ENCODE data around the gene CRYBG1. TPM values are rescaled to one million over a fixed set of nuclear protein-coding genes. Genes with fewer than 3 reads are reported as not detected.

The CRYBG1 gene
- total and polyA plus RNA-seq, 2 experiments from 2014 or later: 3.2 to 10.0 TPM

DNA sequence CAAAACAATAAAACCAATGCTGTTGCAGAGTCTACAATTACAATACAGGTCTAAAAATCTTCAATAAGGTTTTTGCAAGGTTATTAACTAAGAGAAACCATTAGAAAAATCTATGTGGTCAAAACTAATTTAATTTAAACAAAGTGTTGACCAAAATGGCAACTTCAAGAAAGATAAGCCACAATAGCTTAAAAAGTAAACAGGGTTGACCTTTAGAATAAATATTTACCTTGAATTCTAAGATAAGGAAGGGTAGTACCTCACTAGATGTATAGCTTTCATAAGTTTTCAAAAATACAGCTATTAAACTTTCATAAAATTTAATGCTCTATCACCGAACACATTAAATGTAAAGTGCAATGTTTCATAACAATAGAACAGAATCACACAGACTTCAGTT lies 257.3 kb downstream of the CRYBG1 start:
- Histone ChIP-seq H3K4me1 (ENCODE audit: insufficient read depth) (peaks cover 4% of the 10 kb centered on the region), H2AFZ (no peak overlapping the region), H4K20me1 (ENCODE audit: insufficient read depth, poor library complexity, severe bottlenecking) (no peaks in the 10 kb centered on the region), H3K27ac (no peak overlapping the region), H3K9me2 (replicated peaks; ENCODE audit: insufficient read depth) (no peaks in the 10 kb centered on the region), H3K4me2 (no peak overlapping the region), H3K36me3 (replicated peaks; ENCODE audit: insufficient read depth, low read depth) (no peaks in the 10 kb centered on the region), H3K9me3 (ENCODE audit: low read depth) (no peaks in the 10 kb centered on the region), H3K27me3 (no peaks in the 10 kb centered on the region), H3K4me3 (no peak overlapping the region), H3K79me2 (no peaks in the 10 kb centered on the region)
- TF ChIP-seq EZH2phosphoT487 (IDR thresholded peaks at IDR 0.05; ENCODE audit: low read depth, severe bottlenecking, unreplicated experiment): no peak
- no peak for TF ChIP-seq EZH2 (IDR thresholded peaks at IDR 0.05; ENCODE audit: borderline replicate concordance)
- TF ChIP-seq, protein P1, sequence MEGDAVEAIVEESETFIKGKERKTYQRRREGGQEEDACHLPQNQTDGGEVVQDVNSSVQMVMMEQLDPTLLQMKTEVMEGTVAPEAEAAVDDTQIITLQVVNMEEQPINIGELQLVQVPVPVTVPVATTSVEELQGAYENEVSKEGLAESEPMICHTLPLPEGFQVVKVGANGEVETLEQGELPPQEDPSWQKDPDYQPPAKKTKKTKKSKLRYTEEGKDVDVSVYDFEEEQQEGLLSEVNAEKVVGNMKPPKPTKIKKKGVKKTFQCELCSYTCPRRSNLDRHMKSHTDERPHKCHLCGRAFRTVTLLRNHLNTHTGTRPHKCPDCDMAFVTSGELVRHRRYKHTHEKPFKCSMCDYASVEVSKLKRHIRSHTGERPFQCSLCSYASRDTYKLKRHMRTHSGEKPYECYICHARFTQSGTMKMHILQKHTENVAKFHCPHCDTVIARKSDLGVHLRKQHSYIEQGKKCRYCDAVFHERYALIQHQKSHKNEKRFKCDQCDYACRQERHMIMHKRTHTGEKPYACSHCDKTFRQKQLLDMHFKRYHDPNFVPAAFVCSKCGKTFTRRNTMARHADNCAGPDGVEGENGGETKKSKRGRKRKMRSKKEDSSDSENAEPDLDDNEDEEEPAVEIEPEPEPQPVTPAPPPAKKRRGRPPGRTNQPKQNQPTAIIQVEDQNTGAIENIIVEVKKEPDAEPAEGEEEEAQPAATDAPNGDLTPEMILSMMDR (IDR thresholded peaks at IDR 0.05; ENCODE audit: poor library complexity): no peak
- no peak for DNase-seq (ENCODE audit: low spot score)
- WGBS (ENCODE audit: low lambda C conversion rate, missing lambda C conversion rate): 87% methylated on average over 1 of the region's 1 CpG

DNA sequence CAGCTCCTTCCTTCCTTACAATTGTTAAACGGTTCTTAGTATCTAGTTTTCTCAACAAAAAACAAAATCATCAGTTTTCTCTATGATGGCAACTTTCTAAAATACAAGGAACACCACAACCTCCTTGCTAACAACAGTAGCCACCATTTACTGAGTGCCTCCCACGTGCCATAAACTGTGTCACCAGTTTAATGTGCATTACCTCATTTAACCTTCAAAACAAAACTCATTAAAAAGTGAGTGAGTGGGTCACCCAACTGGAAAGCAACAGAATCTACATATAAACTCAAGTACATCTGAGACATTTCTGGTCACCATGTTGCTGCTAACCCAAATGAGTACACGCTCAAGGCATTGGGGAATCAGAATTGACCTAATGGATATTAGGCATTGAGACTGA lies 257.8 kb downstream of the CRYBG1 start:
- TF ChIP-seq EZH2phosphoT487 (IDR thresholded peaks at IDR 0.05; ENCODE audit: low read depth, severe bottlenecking, unreplicated experiment) (no peak), EZH2 (IDR thresholded peaks at IDR 0.05; ENCODE audit: borderline replicate concordance) (no peak)
- TF ChIP-seq, protein P1 (IDR thresholded peaks at IDR 0.05; ENCODE audit: poor library complexity): no peak

DNA sequence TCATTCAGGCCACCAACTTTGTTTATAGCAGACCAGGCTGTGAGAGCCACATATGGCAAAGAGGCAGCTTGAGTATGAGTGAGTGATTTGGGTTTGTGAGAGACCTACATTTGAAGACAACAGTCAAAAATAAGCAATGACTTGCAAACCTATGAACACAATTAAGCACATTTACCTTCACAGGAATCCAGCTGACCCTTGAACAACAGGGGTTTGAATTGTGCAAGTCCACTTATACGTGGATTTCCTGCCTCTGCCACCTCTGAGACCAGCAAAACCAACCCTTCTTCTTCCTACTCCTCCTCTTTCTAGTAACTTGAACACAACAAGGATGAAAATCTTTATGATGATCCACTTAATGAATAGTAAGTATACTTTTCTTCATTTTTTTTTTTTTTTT lies 258.7 kb downstream of the CRYBG1 start:
- Histone ChIP-seq H3K4me1 (ENCODE audit: insufficient read depth) (peaks cover 4% of the 10 kb centered on the region), H3K27me3 (no peaks in the 10 kb centered on the region), H3K27ac (no peak overlapping the region), H2AFZ (no peak overlapping the region), H3K36me3 (replicated peaks; ENCODE audit: insufficient read depth, low read depth) (no peaks in the 10 kb centered on the region), H4K20me1 (ENCODE audit: insufficient read depth, poor library complexity, severe bottlenecking) (no peaks in the 10 kb centered on the region), H3K79me2 (no peaks in the 10 kb centered on the region), H3K9me3 (ENCODE audit: low read depth) (no peaks in the 10 kb centered on the region), H3K4me3 (no peak overlapping the region), H3K9me2 (replicated peaks; ENCODE audit: insufficient read depth) (no peaks in the 10 kb centered on the region), H3K4me2 (no peak overlapping the region)
- TF ChIP-seq, protein P1 (IDR thresholded peaks at IDR 0.05; ENCODE audit: poor library complexity): no peak
- no peak for TF ChIP-seq EZH2 (IDR thresholded peaks at IDR 0.05; ENCODE audit: borderline replicate concordance)
- TF ChIP-seq EZH2phosphoT487 (IDR thresholded peaks at IDR 0.05; ENCODE audit: low read depth, severe bottlenecking, unreplicated experiment): no peak
- DNase-seq (ENCODE audit: low spot score): no peak
- WGBS (ENCODE audit: low lambda C conversion rate, missing lambda C conversion rate): 67% methylated on average over 1 of the region's 1 CpG

More for the DNA sequence above, 257.8 kb downstream of the CRYBG1 start:
- Histone ChIP-seq H3K27ac (no peak overlapping the region), H3K36me3 (replicated peaks; ENCODE audit: insufficient read depth, low read depth) (no peaks in the 10 kb centered on the region), H3K4me1 (ENCODE audit: insufficient read depth) (peaks cover 4% of the 10 kb centered on the region), H3K9me3 (ENCODE audit: low read depth) (no peaks in the 10 kb centered on the region), H3K79me2 (no peaks in the 10 kb centered on the region), H3K4me2 (no peak overlapping the region), H3K9me2 (replicated peaks; ENCODE audit: insufficient read depth) (no peaks in the 10 kb centered on the region), H3K27me3 (no peaks in the 10 kb centered on the region), H2AFZ (no peak overlapping the region), H4K20me1 (ENCODE audit: insufficient read depth, poor library complexity, severe bottlenecking) (no peaks in the 10 kb centered on the region), H3K4me3 (no peak overlapping the region)
- 81% methylated on average over 3 of the region's 3 CpGs for WGBS (ENCODE audit: low lambda C conversion rate, missing lambda C conversion rate)
- no peak for DNase-seq (ENCODE audit: low spot score)
